ENCODE results near the gene KIF4B. TPM values are rescaled to one million over a fixed set of nuclear protein-coding genes. Genes with fewer than 3 reads are reported as not detected.

KIF4B gene
- total RNA-seq, 1 experiment from 2014 or later: 0.07 TPM

DNA sequence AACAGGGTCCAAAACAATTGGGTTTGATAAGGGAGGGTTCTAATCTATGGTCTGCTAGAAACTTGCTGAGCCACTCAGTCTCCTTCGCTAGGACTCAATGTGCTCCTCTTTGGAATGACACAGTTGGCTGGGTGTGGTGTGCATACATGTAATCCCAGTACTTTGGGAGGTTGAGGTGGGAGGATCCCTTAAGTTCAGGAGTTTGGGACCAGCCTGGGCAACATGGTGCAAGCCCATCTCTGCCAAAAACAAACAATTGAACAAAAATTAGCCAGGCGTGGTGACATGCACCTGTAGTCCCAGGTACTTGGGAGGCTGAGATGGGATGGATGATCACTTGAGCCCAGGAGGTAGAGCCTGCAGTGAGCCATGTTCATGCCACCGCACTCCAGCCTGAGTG is 2.7 kb upstream of the KIF4B start:
- Histone ChIP-seq H3K9me3 (ENCODE audit: control insufficient read depth, low read depth, low read length) (no peaks in the 10 kb centered on the region), H2BK15ac (ENCODE audit: low read depth, low read length) (no peak overlapping the region), H3K23ac (ENCODE audit: insufficient read length, low read depth, low read length) (no peak overlapping the region), H3K4me1 (ENCODE audit: insufficient read depth, low read length) (no peaks in the 10 kb centered on the region), H4K8ac (replicated peaks; ENCODE audit: insufficient read length, low read depth, low read length) (no peak overlapping the region), H3K23me2 (ENCODE audit: insufficient read length, low read depth, low read length, poor library complexity, severe bottlenecking) (no peaks in the 10 kb centered on the region), H3K4ac (ENCODE audit: low read depth, low read length) (no peak overlapping the region), H2BK12ac (ENCODE audit: insufficient read length, low read depth, low read length) (no peak overlapping the region), H2AFZ (ENCODE audit: low read length) (no peak overlapping the region), H3K18ac (ENCODE audit: insufficient read length, low read depth, low read length) (no peak overlapping the region), H4K91ac (ENCODE audit: insufficient read length, low read depth, low read length) (no peak overlapping the region), H3K56ac (ENCODE audit: insufficient read length, low read depth, low read length) (no peak overlapping the region), H3K79me1 (ENCODE audit: insufficient read depth, low read depth, low read length, poor library complexity, severe bottlenecking) (no peaks in the 10 kb centered on the region), H2BK120ac (ENCODE audit: low read depth, low read length, poor library complexity, severe bottlenecking) (no peak overlapping the region), H3K14ac (ENCODE audit: insufficient read depth, low read length) (no peak overlapping the region), H3K4me2 (ENCODE audit: insufficient read depth, insufficient read length, low read length) (no peak overlapping the region), H3K9ac (ENCODE audit: extremely low read depth, insufficient read length, low read length) (no peak overlapping the region), H4K20me1 (ENCODE audit: control insufficient read depth, insufficient read depth, insufficient read length) (no peaks in the 10 kb centered on the region), H2AK5ac (ENCODE audit: insufficient read length, low read length) (no peak overlapping the region), H4K5ac (ENCODE audit: insufficient read length, low read depth, low read length) (no peak overlapping the region), H3K27ac (ENCODE audit: insufficient read length, low read depth, low read length) (no peak overlapping the region), H3K27me3 (ENCODE audit: insufficient read depth, low read length) (no peaks in the 10 kb centered on the region), H3K79me2 (ENCODE audit: insufficient read depth, low read length) (no peaks in the 10 kb centered on the region), H3T11ph (ENCODE audit: low read length) (no peak overlapping the region), H2BK20ac (ENCODE audit: low read depth, low read length, poor library complexity, severe bottlenecking) (no peak overlapping the region), H2BK5ac (ENCODE audit: insufficient read length, low read length) (no peak overlapping the region)
- Mint-ChIP-seq H3K36me3 (ENCODE audit: insufficient read depth in 1 of 3, low read depth in 3 of 3) (peaks cover 0 to 5% (median 0%) of the 10 kb centered on the region in 3 experiments; a peak in 1 of 7 replicates), H3K27ac (no peak overlapping the region), H3K27me3 (ENCODE audit: low read depth) (peaks cover 9% of the 10 kb centered on the region), H3K4me1 (no peaks in the 10 kb centered on the region), H3K4me3 (no peak overlapping the region), H3K9me3 (peaks cover 3 to 13% of the 10 kb centered on the region in 2 experiments; a peak in 3 of 5 replicates)
- TF ChIP-seq, protein P1, sequence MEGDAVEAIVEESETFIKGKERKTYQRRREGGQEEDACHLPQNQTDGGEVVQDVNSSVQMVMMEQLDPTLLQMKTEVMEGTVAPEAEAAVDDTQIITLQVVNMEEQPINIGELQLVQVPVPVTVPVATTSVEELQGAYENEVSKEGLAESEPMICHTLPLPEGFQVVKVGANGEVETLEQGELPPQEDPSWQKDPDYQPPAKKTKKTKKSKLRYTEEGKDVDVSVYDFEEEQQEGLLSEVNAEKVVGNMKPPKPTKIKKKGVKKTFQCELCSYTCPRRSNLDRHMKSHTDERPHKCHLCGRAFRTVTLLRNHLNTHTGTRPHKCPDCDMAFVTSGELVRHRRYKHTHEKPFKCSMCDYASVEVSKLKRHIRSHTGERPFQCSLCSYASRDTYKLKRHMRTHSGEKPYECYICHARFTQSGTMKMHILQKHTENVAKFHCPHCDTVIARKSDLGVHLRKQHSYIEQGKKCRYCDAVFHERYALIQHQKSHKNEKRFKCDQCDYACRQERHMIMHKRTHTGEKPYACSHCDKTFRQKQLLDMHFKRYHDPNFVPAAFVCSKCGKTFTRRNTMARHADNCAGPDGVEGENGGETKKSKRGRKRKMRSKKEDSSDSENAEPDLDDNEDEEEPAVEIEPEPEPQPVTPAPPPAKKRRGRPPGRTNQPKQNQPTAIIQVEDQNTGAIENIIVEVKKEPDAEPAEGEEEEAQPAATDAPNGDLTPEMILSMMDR (conservative IDR thresholded peaks at IDR 0.05): no peak
- no CpG with 5 or more reads among the region's 3 CpGs for WGBS (ENCODE audit: extremely low coverage, insufficient read length, low lambda C conversion rate)
- DNase-seq: no peak

Data from H9 (cell line).